Testis (tissue), 3 donors: ENCODE measurements around the gene KISS1R. TPM values are rescaled to one million over a fixed set of nuclear protein-coding genes. Genes with fewer than 3 reads are reported as not detected.

Experiments
- DNase-seq: peaks from one replicate; pipeline ENCODE4 v3.0.0-alpha.2; 2019
- H3K27ac ChIP-seq, 2 donors: fragments of 200-600 bp; sonication (generic); one replicate each; pipeline ENCODE4 v1.5.1; 2019
- H3K27me3 ChIP-seq: fragments of 200-600 bp; sonication (generic); one replicate; pipeline ENCODE4 v1.5.1; 2019
- H3K36me3 ChIP-seq: fragments of 200-600 bp; sonication (generic); one replicate; pipeline ENCODE4 v1.5.1; 2017; ENCODE audit warnings: low read depth; ENCODE audit errors: missing control alignments
- H3K4me1 ChIP-seq: fragments of 200-600 bp; sonication (generic); one replicate; pipeline ENCODE4 v1.5.1; 2019
- H3K4me3 ChIP-seq, 2 donors: fragments of 200-600 bp; sonication (generic); one replicate each; pipeline ENCODE4 v1.5.1; 2017 to 2019
- H3K9me3 ChIP-seq: fragments of 200-600 bp; sonication (generic); one replicate; pipeline ENCODE4 v1.5.1; 2017
- CTCF ChIP-seq, 3 experiments: fragments of 450-650 bp in 2 of 3; fragments of 200-600 bp in 1 of 3; sonication (generic) in 1 of 3; IDR thresholded peaks; one replicate each; pipeline ENCODE4 v1.5.1; 2016 to 2019; ENCODE audit warnings: antibody characterized with exemption in 3 of 3, mild to moderate bottlenecking in 2 of 3, moderate library complexity in 1 of 3
- POLR2A ChIP-seq: fragments of 450-650 bp; IDR thresholded peaks from one replicate; pipeline ENCODE4 v1.6.1; 2017; ENCODE audit warnings: antibody characterized with exemption, mild to moderate bottlenecking, moderate library complexity
- WGBS, 2 donors: methylation state at CpG; one replicate each; pipeline ENCODE4 v1.1.5; 2018; 5-methylcytosine and 5-hydroxymethylcytosine counted together
- intact Hi-C: fragments of 100-400 bp; cut with DNase I; formaldehyde crosslinking; loops from one replicate; pipeline ENCODE4 v1.15.1; 2023; ENCODE audit warnings: low total_unique reads
- polyA plus RNA-seq: library from polyadenylated mRNA; stranded (reverse); fragments of 350-450 nt; fragmentation: Illumina TruSeq; extraction: RNeasy Lipid Tissue Mini Kit (QIAGEN cat#74804); gene quantifications from one replicate; pipeline ENCODE4 v1.2.3, GENCODE V29; 2014; ENCODE audit warnings: low read depth, low replicate concordance; ENCODE audit not compliant: insufficient read depth
- total RNA-seq, 2 donors: library from RNA; depleted of rRNA; stranded (reverse); fragments of >200 nt; gene quantifications; one replicate each; pipeline ENCODE4 v1.2.3, GENCODE V29; 2016

KISS1R gene
- total and polyA plus RNA-seq, 3 donors from 2014 or later: not detected

- Histone ChIP-seq H3K36me3 (no peaks in the 10 kb centered on the region), H3K27me3 (no peaks in the 10 kb centered on the region), H3K9me3 (no peaks in the 10 kb centered on the region), H3K4me1 (peaks cover 32% of the 10 kb centered on the region), H3K27ac (peak overlapping the region in 1 of 2 donors; percentile 43), H3K4me3 (no peak overlapping the region)
- WGBS, 2 donors: 27 to 54% methylated on average over 5 to 31 of the region's 31 CpGs
- intact Hi-C loops: no loop called here
- TF ChIP-seq CTCF (IDR thresholded peaks at IDR 0.05) (no peak), POLR2A (no peak)
- peak; percentile 71 for DNase-seq
Observed at GRCh38 chr19:934865-935479, 17.8 kb downstream of the KISS1R start.

- Histone ChIP-seq H3K27me3 (no peaks in the 10 kb centered on the region), H3K4me1 (peaks cover 38% of the 10 kb centered on the region), H3K36me3 (no peaks in the 10 kb centered on the region), H3K27ac (no peak overlapping the region), H3K4me3 (no peak overlapping the region), H3K9me3 (no peaks in the 10 kb centered on the region)
- TF ChIP-seq CTCF (IDR thresholded peaks at IDR 0.05): no peak
- no peak for TF ChIP-seq POLR2A
- WGBS, 2 donors: 98 to 99% methylated on average over 9 to 10 of the region's 10 CpGs
- intact Hi-C loops: no loop called here
- DNase-seq: no peak
Observed at GRCh38 chr19:936175-936546, 19.0 kb downstream of the KISS1R start.

GRCh38 chr19:937259-937694 lies 20.1 kb downstream of the KISS1R start:
- H3K27ac ChIP-seq: no peak overlapping the region
- H3K4me1 ChIP-seq: peaks cover 39% of the 10 kb centered on the region
- intact Hi-C loops: no loop called here
- no peak for DNase-seq
- H3K27me3 ChIP-seq: no peaks in the 10 kb centered on the region
- TF ChIP-seq CTCF (IDR thresholded peaks at IDR 0.05) (no peak), POLR2A (no peak)
- H3K36me3 ChIP-seq: no peaks in the 10 kb centered on the region
- H3K4me3 ChIP-seq: no peak overlapping the region
- H3K9me3 ChIP-seq: no peaks in the 10 kb centered on the region
- 92 to 95% methylated on average over 16 of the region's 16 CpGs for WGBS, 2 donors

GRCh38 chr19:938233-938923 lies 21.2 kb downstream of the KISS1R start:
- 90 to 93% methylated on average over 17 to 23 of the region's 23 CpGs for whole genome bisulfite sequencing, 2 donors
- intact Hi-C loops: no loop called here

More at GRCh38 chr19:938233-938923, 21.2 kb downstream of the KISS1R start:
- H3K27ac ChIP-seq: no peak overlapping the region
- no peaks in the 10 kb centered on the region for H3K36me3 ChIP-seq
- H3K27me3 ChIP-seq: no peaks in the 10 kb centered on the region
- no peak overlapping the region for H3K4me3 ChIP-seq
- TF ChIP-seq POLR2A (no peak), CTCF (IDR thresholded peaks at IDR 0.05) (no peak)
- H3K9me3 ChIP-seq: no peaks in the 10 kb centered on the region
- DNase-seq: no peak
- H3K4me1 ChIP-seq: peaks cover 30% of the 10 kb centered on the region
